DND-41 (cell line): Measurements from ENCODE around the gene NCF4.

Experiments used
- ATAC-seq: fragments of 200-7000 bp; cut with Tn5 transposase; 3 replicates; pipeline ENCODE4 v1.9.1; 2021; ENCODE audit warnings: low read depth; ENCODE audit not compliant: insufficient read depth
- DNase-seq: peaks from one replicate; pipeline ENCODE4 v3.0.0-alpha.2; 2020
- H2AFZ ChIP-seq: 2 replicates; pipeline ENCODE4 v1.6.0; 2012; ENCODE audit warnings: low read depth, low read length
- H3K27ac ChIP-seq: 2 replicates; pipeline ENCODE4 v1.5.1; 2012; ENCODE audit warnings: low read length, inconsistent platforms
- H3K27me3 ChIP-seq: fragments of 200-600 bp; sonication (generic); 2 replicates; pipeline ENCODE4 v1.6.0; 2012; ENCODE audit warnings: low read length, mild to moderate bottlenecking, inconsistent platforms; ENCODE audit not compliant: insufficient read depth, poor library complexity
- H3K36me3 ChIP-seq: 2 replicates; pipeline ENCODE4 v1.5.1; 2012; ENCODE audit warnings: low read length, inconsistent platforms; ENCODE audit not compliant: insufficient read depth
- H3K4me1 ChIP-seq: 2 replicates; pipeline ENCODE4 v1.5.1; 2012; ENCODE audit warnings: mild to moderate bottlenecking, low read length; ENCODE audit not compliant: insufficient read depth
- H3K4me2 ChIP-seq: 2 replicates; pipeline ENCODE4 v1.6.0; 2012; ENCODE audit warnings: mild to moderate bottlenecking, moderate library complexity, low read length, inconsistent platforms; ENCODE audit not compliant: insufficient read depth
- H3K4me3 ChIP-seq, 2 experiments: fragments of 200-600 bp in 1 of 2; shearing (Covaris generic) in 1 of 2; 2 replicates each; pipeline ENCODE4 v1.5.1; 2012 to 2016; ENCODE audit warnings: inconsistent platforms in 2 of 2, low read length in 2 of 2, mild to moderate bottlenecking in 2 of 2, low read depth in 1 of 2, moderate library complexity in 1 of 2
- H3K79me2 ChIP-seq: 2 replicates; pipeline ENCODE4 v1.6.0; 2012; ENCODE audit warnings: low read length, inconsistent platforms; ENCODE audit not compliant: insufficient read depth
- H3K9ac ChIP-seq: 2 replicates; pipeline ENCODE4 v1.6.0; 2012; ENCODE audit warnings: low read depth, mild to moderate bottlenecking, inconsistent platforms, low read length, moderate library complexity
- H3K9me3 ChIP-seq: 2 replicates; pipeline ENCODE4 v1.5.1; 2012; ENCODE audit warnings: low read length, moderate library complexity, mild to moderate bottlenecking, inconsistent platforms; ENCODE audit not compliant: insufficient read depth, severe bottlenecking
- H4K20me1 ChIP-seq: 2 replicates; pipeline ENCODE4 v1.6.0; 2012; ENCODE audit warnings: low read length; ENCODE audit not compliant: insufficient read depth
- CTCF ChIP-seq: IDR thresholded peaks from 2 replicates; pipeline ENCODE4 v1.5.1; 2012; ENCODE audit warnings: borderline replicate concordance, low read length, moderate library complexity, mild to moderate bottlenecking; ENCODE audit not compliant: poor library complexity, severe bottlenecking; ENCODE audit errors: extremely low read depth
- EZH2 ChIP-seq: IDR thresholded peaks from 3 replicates; pipeline ENCODE4 v1.6.1; 2012; ENCODE audit warnings: borderline replicate concordance, low read depth, mild to moderate bottlenecking, moderate library complexity, low read length, inconsistent platforms; ENCODE audit not compliant: severe bottlenecking

The NCF4 gene

GRCh38 chr22:36856121-36856791, 4.5 kb upstream of the NCF4 start:
- Histone ChIP-seq H3K27ac (no peak overlapping the region), H3K4me3 (no peak overlapping the region), H3K79me2 (no peaks in the 10 kb centered on the region), H3K4me1 (peaks cover 6% of the 10 kb centered on the region; the same call in 1 of the 2 replicates), H3K36me3 (no peaks in the 10 kb centered on the region), H3K27me3 (no peaks in the 10 kb centered on the region), H3K9me3 (no peaks in the 10 kb centered on the region), H3K9ac (no peak overlapping the region), H4K20me1 (no peaks in the 10 kb centered on the region), H3K4me2 (peak overlapping the region; percentile 24; the same call in 1 of the 2 replicates), H2AFZ (0 out of 2 replicates have a peak overlapping the region, but pooled peaks have one; percentile 41)
- DNase-seq (peak; percentile 87), ATAC-seq (peak; percentile 90)
- no peak for TF ChIP-seq EZH2
- TF ChIP-seq CTCF: peak; percentile 99

GRCh38 chr22:36856792-36857135, 4.0 kb upstream of the NCF4 start:
- H3K27me3 ChIP-seq: no peaks in the 10 kb centered on the region
- no peaks in the 10 kb centered on the region for H4K20me1 ChIP-seq
- no peak overlapping the region for H3K4me3 ChIP-seq
- DNase-seq (no peak), ATAC-seq (no peak)
- no peak overlapping the region for H3K27ac ChIP-seq
- peak overlapping the region; percentile 24; the same call in 1 of the 2 replicates for H3K4me2 ChIP-seq
- H3K9ac ChIP-seq: no peak overlapping the region
- H3K4me1 ChIP-seq: peaks cover 6% of the 10 kb centered on the region; the same call in 1 of the 2 replicates
- H3K9me3 ChIP-seq: no peaks in the 10 kb centered on the region
- H3K36me3 ChIP-seq: no peaks in the 10 kb centered on the region
- 0 out of 2 replicates have a peak overlapping the region, but pooled peaks have one; percentile 41 for H2AFZ ChIP-seq
- no peaks in the 10 kb centered on the region for H3K79me2 ChIP-seq
- no peak for TF ChIP-seq EZH2
- no peak for TF ChIP-seq CTCF

GRCh38 chr22:36858156-36858555, 2.6 kb upstream of the NCF4 start:
- TF ChIP-seq CTCF (no peak), EZH2 (no peak)
- no peaks in the 10 kb centered on the region for H3K27me3 ChIP-seq
- no peak overlapping the region for H3K9ac ChIP-seq
- no peak overlapping the region for H3K4me2 ChIP-seq
- no peaks in the 10 kb centered on the region for H4K20me1 ChIP-seq
- peaks cover 6% of the 10 kb centered on the region; the same call in 1 of the 2 replicates for H3K4me1 ChIP-seq
- ATAC-seq (no peak), DNase-seq (no peak)
- no peak overlapping the region for H3K27ac ChIP-seq
- no peaks in the 10 kb centered on the region for H3K9me3 ChIP-seq
- H3K36me3 ChIP-seq: no peaks in the 10 kb centered on the region
- no peak overlapping the region for H2AFZ ChIP-seq
- no peak overlapping the region for H3K4me3 ChIP-seq
- H3K79me2 ChIP-seq: no peaks in the 10 kb centered on the region
